Lower lobe of right lung (tissue), 2 donors: Measurements from ENCODE around the gene ZNF440. TPM values are rescaled to one million over a fixed set of nuclear protein-coding genes. Genes with fewer than 3 reads are reported as not detected.
A peak's percentile ranks its signal among the peaks of the same experiment; 100 is the strongest.
"Not testable (repeated sequence)": the region's sequence is repeated elsewhere in the genome, so short reads cannot be mapped to it uniquely, and the experiment has no call there.

ENCODE experiments used
- ATAC-seq, 2 donors: fragments of 200-7000 bp; cut with Tn5 transposase; one replicate each; pipeline ENCODE4 v1.9.1; 2020 to 2022; ENCODE audit warnings: mild to moderate bottlenecking in 2 of 2, moderate library complexity in 2 of 2
- DNase-seq: peaks from one replicate; pipeline ENCODE4 v3.0.0-alpha.2; 2020
- H3K27ac ChIP-seq: fragments of 200-600 bp; one replicate; pipeline ENCODE4 v1.8.0; 2022
- H3K27me3 ChIP-seq: fragments of 200-600 bp; one replicate; pipeline ENCODE4 v1.8.0; 2022; ENCODE audit warnings: low read depth
- H3K36me3 ChIP-seq: fragments of 200-600 bp; one replicate; pipeline ENCODE4 v1.8.0; 2022; ENCODE audit warnings: mild to moderate bottlenecking
- H3K4me1 ChIP-seq: fragments of 200-600 bp; one replicate; pipeline ENCODE4 v1.8.0; 2022
- H3K4me3 ChIP-seq: fragments of 200-600 bp; one replicate; pipeline ENCODE4 v1.8.0; 2022; ENCODE audit warnings: mild to moderate bottlenecking
- H3K9me3 ChIP-seq: fragments of 200-600 bp; one replicate; pipeline ENCODE4 v1.8.0; 2022
- CTCF ChIP-seq: fragments of 200-600 bp; IDR thresholded peaks from one replicate; pipeline ENCODE4 v1.8.0; 2022; ENCODE audit warnings: antibody characterized with exemption, mild to moderate bottlenecking
- intact Hi-C: fragments of 100-400 bp; cut with DNase I; formaldehyde crosslinking; loops from one replicate; pipeline ENCODE4 v1.11.0; 2022
- total RNA-seq: library from RNA; stranded (reverse); fragmentation: NEBNext Ultra II Directional; extraction: Animal tissue kit (Norgen Biotek cat#: 25700); gene quantifications from one replicate; pipeline ENCODE4 v1.2.1, GENCODE V29; 2021
- donor health status: DM: no; HTN: yes; CAD: no; lungs with severe emphysema.

The ZNF440 gene
- total RNA-seq, 1 donor from 2014 or later: 21.7 TPM

- H3K27ac ChIP-seq: no peak overlapping the region
- ATAC-seq (no peak), DNase-seq (no peak)
- H3K4me1 ChIP-seq: peaks cover 13% of the 10 kb centered on the region
- H3K36me3 ChIP-seq: peaks cover 4% of the 10 kb centered on the region
- no peaks in the 10 kb centered on the region for H3K9me3 ChIP-seq
- TF ChIP-seq CTCF: no peak
- no peak overlapping the region for H3K4me3 ChIP-seq
- intact Hi-C loops: no loop called here
- H3K27me3 ChIP-seq: no peaks in the 10 kb centered on the region
Measured at GRCh38 chr19:11853358-11853757, 39.3 kb downstream of the ZNF440 start.

DNA sequence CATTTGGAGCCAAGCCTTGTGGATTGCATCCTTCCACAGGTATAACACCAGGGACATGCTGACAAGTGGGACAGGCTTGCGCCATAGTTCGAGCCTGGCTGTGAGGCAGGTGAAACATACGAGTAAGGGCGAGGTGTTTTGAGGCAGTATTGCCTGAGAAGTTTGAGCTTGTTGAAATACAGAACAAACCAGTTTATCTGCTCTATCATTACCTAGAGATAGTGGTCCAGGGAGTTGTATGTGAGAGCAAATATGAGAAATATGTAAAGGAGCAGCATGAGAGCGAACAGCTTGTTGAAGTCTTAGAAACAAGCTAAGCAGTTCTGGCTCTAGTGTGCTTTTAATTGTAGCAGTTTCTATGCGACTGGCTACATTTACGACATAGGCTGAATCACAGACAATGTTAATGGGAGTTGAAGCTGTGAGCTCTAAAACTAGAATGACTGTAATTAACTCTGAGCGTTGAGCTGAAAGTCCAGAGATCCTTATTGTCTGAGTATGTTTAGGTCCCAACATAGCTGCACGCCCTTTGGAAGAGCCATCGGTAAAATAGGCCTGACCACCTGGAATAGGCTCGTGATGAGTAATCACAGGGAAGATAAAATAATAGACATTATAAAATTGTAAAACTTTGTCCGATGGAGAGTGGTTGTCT, 42.6 kb downstream of the ZNF440 start:
- peak overlapping the region; percentile 24 for H3K27ac ChIP-seq
- DNase-seq (peak; percentile 66), ATAC-seq (peak; percentile 90 to 94)
- peaks cover 9% of the 10 kb centered on the region for H3K9me3 ChIP-seq
- intact Hi-C loops: no loop called here
- peaks cover 4% of the 10 kb centered on the region for H3K36me3 ChIP-seq
- no peaks in the 10 kb centered on the region for H3K4me1 ChIP-seq
- H3K4me3 ChIP-seq: no peak overlapping the region
- TF ChIP-seq CTCF: no peak
- no peaks in the 10 kb centered on the region for H3K27me3 ChIP-seq

DNA sequence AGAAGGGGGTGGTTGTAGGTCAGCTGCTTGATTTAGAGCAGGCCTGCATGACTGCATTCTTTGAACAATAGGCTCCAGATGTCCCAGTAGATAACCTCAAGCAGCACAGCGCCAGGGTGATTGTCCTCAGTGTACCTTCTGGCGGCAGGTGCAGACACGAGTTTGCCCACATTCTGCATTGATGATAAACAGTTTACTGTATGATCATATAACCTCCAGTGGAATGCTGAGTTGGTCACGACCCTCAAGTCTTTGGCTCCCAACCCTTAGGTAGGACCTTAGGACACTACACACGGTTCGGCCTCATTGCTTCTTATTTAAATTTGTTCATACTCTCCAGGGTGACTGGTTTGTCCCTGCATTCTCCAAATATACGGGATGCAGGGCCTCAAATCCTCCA, 46.6 kb downstream of the ZNF440 start:
- H3K27me3 ChIP-seq: no peaks in the 10 kb centered on the region
- no peak overlapping the region for H3K4me3 ChIP-seq
- H3K27ac ChIP-seq: no peak overlapping the region
- H3K4me1 ChIP-seq: no peaks in the 10 kb centered on the region
- DNase-seq (no peak), ATAC-seq (no peak)
- TF ChIP-seq CTCF: no peak
- H3K36me3 ChIP-seq: no peaks in the 10 kb centered on the region
- intact Hi-C loops: no loop called here
- H3K9me3 ChIP-seq: peaks cover 43% of the 10 kb centered on the region

DNA sequence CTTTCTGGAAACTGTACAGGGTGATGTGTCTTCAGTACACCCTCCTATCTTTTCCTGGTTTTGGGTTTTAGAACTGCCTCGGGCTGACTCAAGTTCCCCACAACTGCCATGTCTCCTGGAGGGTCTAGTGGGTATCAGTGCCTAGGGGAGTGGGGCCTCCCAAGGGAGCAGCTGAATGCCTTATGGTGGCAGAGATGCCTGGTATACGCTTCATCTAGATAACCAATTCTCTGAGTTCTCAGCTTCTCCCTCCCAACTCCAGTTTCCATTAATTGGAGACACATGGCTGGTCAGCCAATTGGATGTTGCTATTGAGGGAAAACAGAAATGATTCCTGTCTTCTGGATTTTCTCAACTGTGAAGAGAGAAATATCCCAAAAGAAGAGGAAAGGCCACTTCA, 47.2 kb downstream of the ZNF440 start:
- Histone ChIP-seq H3K4me1 (no peaks in the 10 kb centered on the region), H3K9me3 (peaks cover 46% of the 10 kb centered on the region)
- ATAC-seq: no peak

GRCh38 chr19:11867766-11868165, 53.7 kb downstream of the ZNF440 start:
- Histone ChIP-seq H3K9me3 (peaks cover 79% of the 10 kb centered on the region), H3K36me3 (peaks cover 24% of the 10 kb centered on the region)
- ATAC-seq, H3K4me3 ChIP-seq, H3K27me3 ChIP-seq, intact Hi-C loops, H3K4me1 ChIP-seq, DNase-seq, H3K27ac ChIP-seq: not testable (repeated sequence)

More for the DNA sequence above, 47.2 kb downstream of the ZNF440 start:
- TF ChIP-seq CTCF: no peak
- DNase-seq: no peak
- H3K27ac ChIP-seq: no peak overlapping the region
- intact Hi-C loops: no loop called here
- H3K4me3 ChIP-seq: no peak overlapping the region
- H3K27me3 ChIP-seq: no peaks in the 10 kb centered on the region
- H3K36me3 ChIP-seq: peaks cover under 1% of the 10 kb centered on the region

- H3K9me3 ChIP-seq: peaks cover 76% of the 10 kb centered on the region
- H3K36me3 ChIP-seq: peaks cover 24% of the 10 kb centered on the region
- no peaks in the 10 kb centered on the region for H3K4me1 ChIP-seq
- no peak overlapping the region for H3K4me3 ChIP-seq
- no peak for TF ChIP-seq CTCF
- intact Hi-C loops: no loop called here
- H3K27ac ChIP-seq: no peak overlapping the region
- H3K27me3 ChIP-seq: no peaks in the 10 kb centered on the region
- DNase-seq: no peak
- ATAC-seq: no peak
Measured at GRCh38 chr19:11868188-11868587, 54.1 kb downstream of the ZNF440 start.
